Thyroid gland (tissue), 4 donors: ENCODE measurements around the gene ELF3. TPM values are rescaled to one million over a fixed set of nuclear protein-coding genes. Genes with fewer than 3 reads are reported as not detected.

Experiments used
- DNase-seq, 2 donors: peaks; one replicate each; pipeline ENCODE4 v3.0.0-alpha.2; 2019
- H3K27ac ChIP-seq, 3 donors: fragments of 200-600 bp; sonication (generic); 1 replicate in 2 of 3; 2 replicates in 1 of 3; pipeline ENCODE4 v1.5.1; 2016 to 2019; ENCODE audit warnings: mild to moderate bottlenecking in 1 of 3, moderate library complexity in 1 of 3
- H3K27me3 ChIP-seq: fragments of 200-600 bp; sonication (generic); one replicate; pipeline ENCODE4 v1.5.1; 2019
- H3K36me3 ChIP-seq, 2 donors: fragments of 200-600 bp; sonication (generic); one replicate each; pipeline ENCODE4 v1.5.1; 2016 to 2019
- H3K4me1 ChIP-seq, 2 donors: fragments of 200-600 bp; sonication (generic); one replicate each; pipeline ENCODE4 v1.5.1; 2017 to 2019
- H3K4me3 ChIP-seq, 3 donors: fragments of 200-600 bp; sonication (generic); replicated peaks in 1 of 3; 1 replicate in 2 of 3; 2 replicates in 1 of 3; pipeline ENCODE4 v1.5.1; 2016; ENCODE audit warnings: mild to moderate bottlenecking in 1 of 3
- H3K9me3 ChIP-seq: fragments of 200-600 bp; sonication (generic); one replicate; pipeline ENCODE4 v1.5.1; 2017
- CTCF ChIP-seq, 6 experiments: fragments of 200-600 bp in 3 of 6; fragments of 450-650 bp in 3 of 6; sonication (generic) in 3 of 6; IDR thresholded peaks; one replicate each; pipeline ENCODE4 v1.5.1; 2016 to 2019; ENCODE audit warnings: antibody characterized with exemption in 6 of 6, mild to moderate bottlenecking in 2 of 6, inconsistent platforms in 1 of 6, moderate library complexity in 1 of 6
- POLR2A ChIP-seq, 2 donors: fragments of 450-650 bp; IDR thresholded peaks; one replicate each; pipeline ENCODE4 v1.6.1; 2017; ENCODE audit warnings: antibody characterized with exemption in 2 of 2, mild to moderate bottlenecking in 2 of 2, moderate library complexity in 1 of 2
- WGBS, 2 donors: methylation state at CpG; one replicate each; pipeline ENCODE4 v1.1.5; 2017; 5-methylcytosine and 5-hydroxymethylcytosine counted together
- intact Hi-C: fragments of 100-400 bp; cut with DNase I; formaldehyde crosslinking; loops from one replicate; pipeline ENCODE4 v1.15.1; 2023
- total RNA-seq, 4 donors: library from RNA; depleted of rRNA; stranded (reverse); fragments of >200 nt; gene quantifications; one replicate each; pipeline ENCODE4 v1.2.3, GENCODE V29; 2016

The ELF3 gene
- total RNA-seq, 4 donors from 2014 or later = 6.6 to 28.8 (median 12.6) TPM

GRCh38 chr1:201984446-201984845 lies 25.9 kb upstream of the ELF3 start:
- TF ChIP-seq POLR2A (IDR thresholded peaks at IDR 0.05) = no peak
- TF ChIP-seq CTCF (IDR thresholded peaks at IDR 0.05) = no peak
- H3K27me3 ChIP-seq = no peaks in the 10 kb centered on the region
- H3K9me3 ChIP-seq = no peaks in the 10 kb centered on the region
- H3K4me1 ChIP-seq = peaks cover 22 to 25% of the 10 kb centered on the region in 2 donors
- no peak for DNase-seq
- intact Hi-C loops = no loop called here
- H3K4me3 ChIP-seq = peak overlapping the region in 1 of 3 donors; percentile 89
- peaks cover 0 to 2% of the 10 kb centered on the region in 2 donors for H3K36me3 ChIP-seq
- peak overlapping the region in 2 of 3 donors; percentile 28 to 95 for H3K27ac ChIP-seq
- WGBS, 2 donors = 56 to 71% methylated on average over 3 of the region's 3 CpGs

GRCh38 chr1:201985355-201985754 lies 25.0 kb upstream of the ELF3 start:
- Histone ChIP-seq H3K27ac (peak overlapping the region in 2 of 3 donors; percentile 31 to 41), H3K27me3 (no peaks in the 10 kb centered on the region), H3K9me3 (no peaks in the 10 kb centered on the region), H3K4me3 (no peak overlapping the region), H3K36me3 (peaks cover 4 to 11% of the 10 kb centered on the region in 2 donors), H3K4me1 (peaks cover 22 to 26% of the 10 kb centered on the region in 2 donors)
- intact Hi-C loops = no loop called here
- 52 to 86% methylated on average over 2 of the region's 2 CpGs for WGBS, 2 donors
- TF ChIP-seq CTCF (IDR thresholded peaks at IDR 0.05) = no peak
- no peak for TF ChIP-seq POLR2A (IDR thresholded peaks at IDR 0.05)
- no peak for DNase-seq

- DNase-seq = peak; percentile 36 to 53
- no peak overlapping the region for H3K4me3 ChIP-seq
- no peaks in the 10 kb centered on the region for H3K27me3 ChIP-seq
- peaks cover 30 to 33% of the 10 kb centered on the region in 2 donors for H3K36me3 ChIP-seq
- H3K4me1 ChIP-seq = peaks cover 17 to 26% of the 10 kb centered on the region in 2 donors
- peak overlapping the region; percentile 46 to 85 (median 67) for H3K27ac ChIP-seq
- no peaks in the 10 kb centered on the region for H3K9me3 ChIP-seq
- intact Hi-C loops = no loop called here
- WGBS, 2 donors = 53 to 58% methylated on average over 7 of the region's 7 CpGs
- TF ChIP-seq POLR2A (IDR thresholded peaks at IDR 0.05) (peak in 1 of 2 donors; percentile 36), CTCF (IDR thresholded peaks at IDR 0.05) (no peak)
Measured at GRCh38 chr1:201988601-201989000, 21.8 kb upstream of the ELF3 start.

GRCh38 chr1:201989354-201990128 lies 20.8 kb upstream of the ELF3 start:
- Histone ChIP-seq H3K27me3 (no peaks in the 10 kb centered on the region), H3K9me3 (no peaks in the 10 kb centered on the region), H3K27ac (peak overlapping the region; percentile 46 to 85 (median 67)), H3K4me1 (peaks cover 8 to 16% of the 10 kb centered on the region in 2 donors), H3K36me3 (peaks cover 30 to 33% of the 10 kb centered on the region in 2 donors), H3K4me3 (no peak overlapping the region)
- WGBS, 2 donors = 97 to 98% methylated on average over 10 of the region's 10 CpGs
- DNase-seq = no peak
- intact Hi-C loops = no loop called here
- TF ChIP-seq CTCF (IDR thresholded peaks at IDR 0.05) (no peak), POLR2A (IDR thresholded peaks at IDR 0.05) (no peak)

- peaks cover 8 to 13% of the 10 kb centered on the region in 2 donors for H3K4me1 ChIP-seq
- intact Hi-C loops = no loop called here
- peaks cover 31 to 33% of the 10 kb centered on the region in 2 donors for H3K36me3 ChIP-seq
- H3K9me3 ChIP-seq = no peaks in the 10 kb centered on the region
- no peaks in the 10 kb centered on the region for H3K27me3 ChIP-seq
- WGBS, 2 donors = 66 to 72% methylated on average over 6 of the region's 6 CpGs
- TF ChIP-seq CTCF (IDR thresholded peaks at IDR 0.05) (no peak), POLR2A (IDR thresholded peaks at IDR 0.05) (no peak)
- no peak overlapping the region for H3K4me3 ChIP-seq
- DNase-seq = no peak
- no peak overlapping the region for H3K27ac ChIP-seq
Measured at GRCh38 chr1:201990427-201990826, 20.0 kb upstream of the ELF3 start.
